Fibroblast of skin of right biceps (primary cell): ENCODE measurements around the gene LRRFIP1.
A peak's percentile ranks its signal among the peaks of the same experiment; 100 is the strongest.

ENCODE experiments used
- DNase-seq: peaks from one replicate; pipeline ENCODE4 v3.0.0-alpha.2; 2013

Gene LRRFIP1

DNA sequence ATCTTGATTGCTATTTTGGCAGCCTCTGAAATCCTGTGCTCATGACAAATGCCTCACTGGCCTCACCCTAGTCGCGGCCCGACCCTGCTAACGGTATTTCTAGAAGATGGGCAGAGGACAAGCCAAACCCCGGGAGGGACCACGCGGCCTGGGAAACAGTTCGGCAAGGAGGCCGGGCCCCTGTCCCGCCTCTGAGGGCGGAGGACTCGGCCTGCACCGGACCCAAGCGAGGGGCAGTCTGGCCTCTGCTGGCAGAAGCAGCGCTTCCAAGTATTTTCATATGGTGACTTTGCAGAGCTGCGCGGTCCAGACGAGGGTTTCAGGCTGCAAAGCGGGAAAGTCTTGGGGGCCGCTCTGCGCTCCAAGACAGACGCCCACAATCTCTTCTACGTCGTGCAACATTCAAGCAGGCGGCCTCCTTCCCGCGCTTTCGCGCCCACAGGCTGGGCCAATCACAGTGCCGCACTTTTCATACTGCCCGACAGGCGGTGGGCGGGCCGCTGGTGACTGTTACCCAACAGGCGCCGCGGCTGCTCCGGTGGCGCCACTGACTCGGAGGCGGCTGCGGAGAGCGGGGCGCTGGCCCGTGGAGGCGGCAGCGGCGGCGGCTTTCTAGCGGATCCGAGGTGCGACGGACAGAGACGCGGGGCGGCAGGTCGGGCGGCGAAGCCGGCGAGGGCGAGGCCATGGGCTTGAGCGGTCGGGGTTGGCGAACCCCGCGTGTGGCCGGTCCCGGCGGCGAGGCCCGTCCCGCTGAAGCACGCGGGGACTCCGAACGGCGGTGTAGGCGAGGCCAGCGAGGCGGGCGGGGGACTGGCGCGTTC is 171.1 kb downstream of the LRRFIP1 start, which contains the start of gene RBM44:
RBM44 (plus strand) TSS at position 544 of the 824 bp plus-strand sequence. CDS start 14,831 bp downstream, outside the sequence.
- DNase-seq = no peak

DNA sequence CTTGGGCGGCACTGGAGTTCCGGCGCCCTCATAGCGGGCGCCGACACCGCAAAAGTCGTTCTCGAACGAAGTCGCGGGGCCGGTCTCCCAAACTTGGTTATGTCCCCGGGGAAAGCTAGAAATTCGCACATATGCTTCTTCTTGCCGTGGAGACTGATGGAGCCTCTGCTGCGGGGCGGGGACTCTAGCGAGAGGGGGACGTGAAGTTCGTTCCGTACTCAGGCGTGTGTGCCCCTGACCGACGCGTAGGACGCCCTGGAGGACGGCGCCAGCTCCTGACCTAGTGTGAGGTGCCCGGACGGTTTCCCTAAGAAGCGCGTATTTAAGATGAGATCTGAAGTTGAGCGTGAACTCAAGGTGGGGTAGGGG is 171.7 kb downstream of the LRRFIP1 start:
- DNase-seq = no peak

DNA sequence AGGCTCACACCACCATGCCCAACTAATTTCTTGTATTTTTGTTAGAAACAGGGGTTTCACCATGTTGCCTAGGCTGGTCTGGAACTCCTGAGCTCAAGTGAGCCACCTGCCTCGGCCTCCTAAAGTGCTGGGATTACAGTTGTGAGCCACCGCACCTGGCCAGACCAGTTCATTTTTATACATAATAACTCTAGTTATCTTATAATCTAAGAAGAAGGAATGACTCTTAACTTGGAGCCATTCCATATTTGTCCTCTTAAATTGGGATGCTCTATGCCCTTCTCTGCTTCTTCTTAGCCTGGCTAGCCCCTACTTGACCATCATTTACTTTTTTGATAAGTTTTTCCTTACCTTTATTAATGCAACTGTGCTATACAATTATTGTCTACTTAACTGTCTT is 174.1 kb downstream of the LRRFIP1 start:
- DNase-seq = no peak

DNA sequence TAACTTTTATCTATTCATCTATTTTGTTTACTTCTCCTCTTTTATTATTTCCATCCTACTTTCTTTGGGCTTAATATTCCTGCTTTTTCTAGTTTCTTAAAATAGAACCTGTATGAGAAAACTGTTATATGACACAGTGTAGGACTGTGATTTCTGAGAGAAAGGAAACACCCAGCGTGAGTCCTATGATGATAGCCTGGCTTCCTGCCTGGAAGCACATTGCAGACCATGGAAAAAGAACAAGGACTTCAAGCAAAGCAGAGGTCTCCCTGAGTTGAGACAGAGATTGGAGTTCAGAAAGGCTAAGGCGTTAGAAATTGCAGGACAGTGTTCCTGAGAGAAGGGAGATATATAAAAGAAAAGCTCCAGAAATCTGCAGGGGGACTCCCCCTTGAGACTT is 178.9 kb downstream of the LRRFIP1 start:
- peak; percentile 21 for DNase-seq

DNA sequence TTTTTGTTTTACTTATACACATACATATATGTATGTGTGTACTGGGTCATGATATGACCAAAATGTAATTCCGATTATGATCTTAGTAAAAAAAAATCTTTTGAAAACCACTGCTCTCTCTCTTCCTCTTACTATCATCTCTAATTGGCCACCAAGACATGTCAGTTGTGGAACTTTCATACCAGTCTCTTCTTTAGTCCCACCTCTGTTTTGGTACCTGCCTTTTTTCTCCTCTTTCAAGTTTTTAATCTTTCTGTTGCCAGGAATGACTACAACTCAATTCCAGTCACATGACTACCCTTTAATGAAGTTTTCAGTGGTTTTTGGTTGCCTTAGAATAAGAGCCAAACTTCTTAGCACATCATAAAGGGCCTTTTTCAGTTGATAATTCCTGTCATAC is 188.2 kb downstream of the LRRFIP1 start:
- no peak for DNase-seq

DNA sequence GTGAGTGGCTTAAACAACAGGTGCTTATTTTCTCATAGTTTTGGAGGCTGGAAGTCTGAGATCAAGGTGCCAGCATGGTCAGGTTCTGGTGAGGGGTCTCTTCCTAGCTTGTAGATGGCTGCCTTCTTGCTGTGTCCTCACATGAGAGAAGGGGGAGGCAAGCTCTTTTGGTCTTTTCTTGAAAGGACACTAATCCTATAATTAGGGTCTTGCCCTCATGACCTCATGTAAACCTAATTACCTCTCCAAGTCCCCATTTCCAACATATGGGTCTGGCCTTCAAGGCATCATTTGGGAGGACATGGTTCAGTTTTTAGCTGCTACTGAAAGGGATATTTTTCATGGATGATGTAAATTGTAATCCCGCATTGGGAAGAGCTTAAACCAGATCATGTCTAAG is 189.1 kb downstream of the LRRFIP1 start:
- DNase-seq = no peak

DNA sequence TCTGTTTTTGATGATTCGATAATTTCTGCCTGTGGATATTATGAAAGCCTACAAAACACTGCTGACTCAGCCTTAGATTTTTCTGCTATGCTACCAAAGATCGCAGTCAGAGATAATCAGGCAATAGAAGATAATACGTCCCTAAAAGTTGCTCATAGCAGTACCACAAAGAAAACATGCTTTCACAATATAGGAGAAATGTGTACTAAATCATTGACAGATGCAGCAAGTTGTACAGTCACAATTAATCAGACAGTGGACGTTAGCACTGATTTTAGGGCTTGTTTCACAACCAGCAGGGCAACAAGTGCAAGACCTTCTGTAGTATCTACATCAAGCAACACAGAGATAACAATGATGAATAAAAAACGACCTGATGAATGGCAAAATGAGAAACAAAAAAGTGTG is 190.7 kb downstream of the LRRFIP1 start:
- DNase-seq = peak; percentile 87

DNA sequence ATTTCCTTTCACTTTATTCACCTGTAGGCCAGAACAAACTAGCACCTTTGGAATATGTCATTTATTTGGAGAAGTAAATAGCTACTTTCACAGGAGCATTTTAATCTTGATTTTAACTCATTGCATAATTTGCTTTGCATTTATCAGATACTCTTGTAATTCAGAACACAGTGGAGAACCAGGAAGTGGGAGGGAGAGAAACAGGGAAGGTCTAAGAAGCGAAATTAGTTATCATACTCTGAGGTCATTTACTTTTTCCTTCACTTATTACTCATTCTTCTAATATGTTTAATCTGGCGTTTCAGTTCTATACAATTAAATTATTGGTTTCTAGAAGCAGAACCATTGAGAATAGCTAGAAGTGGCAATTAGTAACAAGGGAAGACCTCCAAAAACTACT is 191.8 kb downstream of the LRRFIP1 start:
- peak; percentile 6 for DNase-seq

DNA sequence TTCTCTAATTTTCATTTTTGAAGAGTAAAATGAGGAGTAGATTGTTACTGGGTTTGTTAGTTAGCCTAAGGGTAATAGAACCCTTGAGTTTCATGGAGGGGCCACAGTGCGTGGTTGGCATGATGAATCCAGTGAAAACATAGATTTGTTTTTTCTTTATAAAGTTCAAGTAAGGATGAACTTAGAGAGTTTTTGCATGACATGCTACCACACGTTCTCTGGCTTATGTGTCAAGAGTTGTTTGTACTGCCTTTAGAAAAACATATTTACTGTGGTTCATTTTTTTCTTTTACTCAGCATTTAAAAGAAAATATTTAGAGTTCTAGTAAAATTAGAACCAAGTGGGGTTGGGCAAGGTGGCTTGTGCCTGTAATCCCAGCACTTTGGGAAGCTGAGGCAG is 193.0 kb downstream of the LRRFIP1 start:
- DNase-seq = no peak

DNA sequence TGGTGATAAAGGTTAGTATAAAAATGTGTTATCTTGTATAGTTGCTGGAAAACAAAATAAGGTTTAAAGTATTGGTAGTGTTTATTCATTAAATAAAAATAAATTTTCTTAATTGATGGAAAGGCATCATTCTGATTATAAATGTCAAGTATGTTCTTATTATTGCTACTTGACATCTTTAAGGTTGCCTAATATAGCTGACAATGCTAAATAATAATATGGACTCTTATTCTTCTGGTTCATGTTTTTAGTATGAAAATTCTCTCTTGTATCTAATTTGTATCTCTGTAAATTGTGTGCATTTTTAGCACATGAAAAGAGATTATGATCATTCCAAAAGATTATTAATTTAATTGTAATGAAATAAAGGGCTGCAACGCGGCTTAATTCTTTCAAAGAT is 196.2 kb downstream of the LRRFIP1 start:
- no peak for DNase-seq

DNA sequence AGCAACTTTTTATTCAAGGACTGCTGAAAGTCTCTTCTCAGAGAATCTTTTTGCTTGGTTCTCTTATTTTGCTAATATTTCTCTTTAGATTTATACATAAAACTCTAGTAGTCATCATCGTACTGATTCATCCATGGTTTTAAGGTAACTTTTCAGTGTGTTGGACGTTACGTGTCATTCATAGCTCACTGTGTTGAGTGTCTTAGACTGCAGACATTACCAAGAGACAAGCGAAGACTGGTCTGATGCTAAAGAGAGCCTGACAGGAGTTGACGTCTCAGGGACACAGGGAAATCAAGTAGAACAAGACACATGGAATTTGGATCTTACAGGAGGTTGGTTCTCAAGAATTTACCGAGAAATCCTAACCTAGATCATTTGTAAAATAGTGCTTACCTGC is 196.7 kb downstream of the LRRFIP1 start:
- DNase-seq = no peak

DNA sequence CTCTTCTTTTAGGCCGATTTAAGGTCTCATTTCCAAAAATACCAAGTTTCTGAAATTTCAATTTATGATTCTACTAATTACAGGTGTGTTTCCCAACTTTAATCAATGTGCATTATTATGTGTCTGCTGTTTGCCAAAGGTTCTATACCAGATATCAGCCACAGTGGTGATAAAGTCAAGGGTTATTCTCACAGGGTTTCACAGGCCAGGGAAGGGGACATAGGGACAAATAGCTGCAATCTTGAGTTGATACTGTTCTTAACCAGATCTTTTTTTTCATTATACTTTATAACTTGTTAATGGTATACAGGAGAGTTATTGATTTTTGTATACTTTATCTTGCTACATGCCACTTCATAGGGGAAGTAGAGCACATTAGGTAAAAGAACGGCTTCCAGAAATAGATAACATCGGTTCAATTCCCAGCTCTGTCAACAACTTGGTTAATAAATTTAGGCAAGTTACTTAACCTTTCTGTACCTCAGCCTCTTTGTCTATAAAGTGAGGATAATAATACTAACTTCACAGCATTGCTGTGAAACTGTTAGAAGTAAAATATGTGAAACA is 200.1 kb downstream of the LRRFIP1 start:
- no peak for DNase-seq
